BJ (cell line): ENCODE results near the gene COL27A1. TPM values are rescaled to one million over a fixed set of nuclear protein-coding genes. Genes with fewer than 3 reads are reported as not detected.

ENCODE experiments used
- CTCF ChIA-PET: fragments of 350-600 bp; formaldehyde crosslinking; extraction: SDS; loops from one replicate; lab custom pipeline; 2021; ENCODE audit warnings: antibody characterized with exemption, inconsistent platforms; lab: Yijun Ruan, JAX
- POLR2A ChIA-PET: fragments of 300-600 bp; sonication (Branson Sonifier 250); formaldehyde crosslinking; extraction: SDS; loops from one replicate; lab custom pipeline; 2021; ENCODE audit warnings: antibody characterized with exemption; lab: Charles Lee
- DNase-seq: peaks from one replicate; pipeline ENCODE4 v3.0.0-alpha.2; 2011; ENCODE audit warnings: low read depth
- H3K27me3 ChIP-seq: 2 replicates; pipeline ENCODE4 v1.6.0; 2011; ENCODE audit warnings: low read length; ENCODE audit not compliant: control insufficient read depth, insufficient read depth
- H3K36me3 ChIP-seq: 2 replicates; pipeline ENCODE4 v1.5.1; 2011; ENCODE audit warnings: low read length; ENCODE audit not compliant: control insufficient read depth, insufficient read depth
- H3K4me3 ChIP-seq: 2 replicates; pipeline ENCODE4 v1.5.1; 2011; ENCODE audit warnings: low read depth, mild to moderate bottlenecking, control low read depth, low read length
- polyA plus RNA-seq: library from polyadenylated mRNA; depleted of rRNA; stranded (reverse); fragments of >200 nt; gene quantifications from 2 replicates; pipeline ENCODE4 v1.2.3, GENCODE V29; 2011
- TF ChIP-seq, protein P1 (sequence below): IDR thresholded peaks from 2 replicates; pipeline ENCODE4 v1.5.1; 2011; ENCODE audit warnings: low read depth, mild to moderate bottlenecking, control low read depth, inconsistent platforms, low read length, moderate library complexity; ENCODE audit not compliant: insufficient read depth

COL27A1 gene
- polyA plus RNA-seq, 1 experiment, result 16.6 TPM

DNA sequence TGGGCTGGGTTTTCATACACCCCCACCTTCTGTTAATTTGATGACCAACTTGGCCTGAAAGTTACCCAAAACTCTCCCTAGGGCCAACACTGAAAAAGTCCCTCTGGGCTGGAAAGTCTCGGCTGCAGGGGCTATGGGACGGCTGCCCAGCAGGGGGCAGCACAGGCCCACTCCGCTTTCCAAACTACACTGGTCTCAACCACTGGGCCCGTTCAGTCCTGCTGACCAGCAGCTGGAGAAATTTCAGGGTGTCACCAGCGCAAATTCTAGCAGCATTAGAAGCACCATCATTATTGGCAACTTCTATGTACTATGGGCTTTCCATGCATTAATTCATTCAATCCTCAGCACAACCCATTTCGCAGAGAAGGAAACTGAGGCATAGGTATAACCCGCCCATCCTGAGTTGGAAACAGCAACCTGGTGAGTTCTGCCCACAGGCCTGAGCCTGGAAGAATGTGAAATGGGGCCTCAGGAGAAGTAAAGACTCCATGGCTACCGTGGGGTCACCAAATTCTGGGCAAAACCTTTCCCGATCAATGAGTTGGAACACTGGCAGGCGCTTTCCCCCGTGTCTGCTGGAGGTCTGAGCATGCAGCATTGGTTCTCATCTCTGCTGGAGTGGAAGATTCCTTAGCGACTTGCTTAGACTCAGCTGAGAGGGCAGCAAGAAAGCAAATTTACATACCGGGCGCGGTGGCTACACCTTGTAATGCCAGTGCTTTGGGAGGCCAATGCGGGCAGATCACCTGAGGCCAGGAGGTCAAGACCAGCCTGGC lies 184.0 kb downstream of the COL27A1 start:
- TF ChIP-seq, protein P1, sequence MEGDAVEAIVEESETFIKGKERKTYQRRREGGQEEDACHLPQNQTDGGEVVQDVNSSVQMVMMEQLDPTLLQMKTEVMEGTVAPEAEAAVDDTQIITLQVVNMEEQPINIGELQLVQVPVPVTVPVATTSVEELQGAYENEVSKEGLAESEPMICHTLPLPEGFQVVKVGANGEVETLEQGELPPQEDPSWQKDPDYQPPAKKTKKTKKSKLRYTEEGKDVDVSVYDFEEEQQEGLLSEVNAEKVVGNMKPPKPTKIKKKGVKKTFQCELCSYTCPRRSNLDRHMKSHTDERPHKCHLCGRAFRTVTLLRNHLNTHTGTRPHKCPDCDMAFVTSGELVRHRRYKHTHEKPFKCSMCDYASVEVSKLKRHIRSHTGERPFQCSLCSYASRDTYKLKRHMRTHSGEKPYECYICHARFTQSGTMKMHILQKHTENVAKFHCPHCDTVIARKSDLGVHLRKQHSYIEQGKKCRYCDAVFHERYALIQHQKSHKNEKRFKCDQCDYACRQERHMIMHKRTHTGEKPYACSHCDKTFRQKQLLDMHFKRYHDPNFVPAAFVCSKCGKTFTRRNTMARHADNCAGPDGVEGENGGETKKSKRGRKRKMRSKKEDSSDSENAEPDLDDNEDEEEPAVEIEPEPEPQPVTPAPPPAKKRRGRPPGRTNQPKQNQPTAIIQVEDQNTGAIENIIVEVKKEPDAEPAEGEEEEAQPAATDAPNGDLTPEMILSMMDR, result peak; percentile 94
- POLR2A ChIA-PET, result no interaction called here
- Histone ChIP-seq H3K36me3 (peaks cover 39% of the 10 kb centered on the region), H3K27me3 (no peaks in the 10 kb centered on the region), H3K4me3 (no peak overlapping the region)
- no peak for DNase-seq
- CTCF ChIA-PET, result interaction anchor here (0.6 to 2.0 kb wide), 18 partner anchors 8 to 325 kb away, joined by 3 to 8 read pairs (median 4); partner anchors contain the start of gene AKNA

GRCh38 chr9:114341152-114341830 lies 186.0 kb downstream of the COL27A1 start:
- CTCF ChIA-PET, result no interaction called here
- POLR2A ChIA-PET, result no interaction called here
- TF ChIP-seq, protein P1, result no peak

GRCh38 chr9:114341991-114342390 lies 186.7 kb downstream of the COL27A1 start:
- POLR2A ChIA-PET, result no interaction called here
- Histone ChIP-seq H3K27me3 (no peaks in the 10 kb centered on the region), H3K4me3 (no peak overlapping the region), H3K36me3 (peaks cover 44% of the 10 kb centered on the region)
- DNase-seq, result no peak
- TF ChIP-seq, protein P1, result no peak
- CTCF ChIA-PET, result interaction anchor here (1.8 kb wide), 1 partner anchor 12 kb away, joined by 3 read pairs; no protein-coding TSS in a partner anchor

More at GRCh38 chr9:114341152-114341830, 186.0 kb downstream of the COL27A1 start:
- no peak overlapping the region for H3K4me3 ChIP-seq
- peaks cover 44% of the 10 kb centered on the region for H3K36me3 ChIP-seq
- no peaks in the 10 kb centered on the region for H3K27me3 ChIP-seq
- no peak for DNase-seq

GRCh38 chr9:114342755-114343440 lies 187.6 kb downstream of the COL27A1 start:
- Histone ChIP-seq H3K27me3 (no peaks in the 10 kb centered on the region), H3K4me3 (no peak overlapping the region), H3K36me3 (peaks cover 47% of the 10 kb centered on the region)
- DNase-seq, result no peak
- TF ChIP-seq, protein P1, result no peak
- ChIA-PET POLR2A (no interaction called here), CTCF (interaction anchor here (1.8 kb wide), 1 partner anchor 11 kb away, joined by 3 read pairs; no protein-coding TSS in a partner anchor)
